Measurements from ENCODE around the gene SEC14L5. TPM values are rescaled to one million over a fixed set of nuclear protein-coding genes. Genes with fewer than 3 reads are reported as not detected.

SEC14L5 gene
- total and polyA plus RNA-seq, 2 donors (not counting 3 experiments of a cell fraction or from before 2014, with no cell fraction given), result not detected

DNA sequence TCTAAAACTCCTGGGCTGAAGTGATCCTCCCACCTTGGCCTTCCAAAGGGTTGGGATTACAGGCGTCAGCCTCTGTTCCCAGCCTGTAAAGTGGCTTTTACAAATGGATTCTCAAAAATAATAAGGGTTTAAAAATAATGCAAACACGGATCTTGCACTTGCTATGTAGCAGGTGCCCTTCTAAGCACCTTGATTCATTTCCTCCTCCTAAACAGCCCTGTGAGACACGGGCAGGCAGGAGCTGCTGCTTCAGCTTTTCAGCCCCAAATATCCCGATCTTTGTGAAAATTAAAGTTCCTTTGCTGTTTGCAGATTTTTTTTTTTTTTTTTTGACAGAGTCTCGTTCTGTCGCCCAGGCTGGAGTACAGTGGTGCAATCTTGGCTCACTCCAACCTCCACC lies 43.9 kb downstream of the SEC14L5 start:
- dilution Hi-C loops (cut with MboI; ENCODE audit: extremely low pct_ligation_motif_present, low sequenced_read_pairs), result no loop called here
- Histone ChIP-seq H4K20me1 (replicated peaks; ENCODE audit: control insufficient read depth, extremely low read depth, insufficient read depth, low read length) (no peaks in the 10 kb centered on the region), H3K9me1 (replicated peaks; ENCODE audit: control insufficient read depth, extremely low read depth, insufficient read depth, low read length) (no peaks in the 10 kb centered on the region), H3K4me2 (ENCODE audit: insufficient read depth, low read length) (no peak overlapping the region), H3K79me2 (ENCODE audit: control insufficient read depth, insufficient read depth, low read length) (no peaks in the 10 kb centered on the region), H2AFZ (ENCODE audit: low read depth, low read length) (no peak overlapping the region), H3K27ac (ENCODE audit: insufficient read depth, low read depth, low read length) (no peak overlapping the region), H3K27me3 (ENCODE audit: control insufficient read depth in 2 of 2, insufficient read depth in 2 of 2, low read length in 2 of 2) (no peaks in the 10 kb centered on the region), H3K4me1 (ENCODE audit: control insufficient read depth, extremely low read depth, insufficient read depth, low read length) (no peaks in the 10 kb centered on the region), H3K4me3 (replicated peaks in 1 of 3; ENCODE audit: insufficient read depth in 1 of 3, low read depth in 1 of 3, low read length in 3 of 3) (no peak overlapping the region), H3K36me3 (ENCODE audit: control insufficient read depth in 2 of 2, extremely low read depth in 1 of 2, insufficient read depth in 2 of 2, low read length in 2 of 2) (no peaks in the 10 kb centered on the region), H3K9ac (replicated peaks; ENCODE audit: extremely low read depth, insufficient read depth, low read length) (no peak overlapping the region), H3K9me3 (replicated peaks; ENCODE audit: control insufficient read depth, insufficient read depth, low read length) (no peaks in the 10 kb centered on the region)
- FAIRE-seq, result no peak
- DNase-seq (ENCODE audit: low read depth, low spot score), result no peak
- CTCF ChIA-PET, result no interaction called here
- BruUV-seq (replicated peaks), result no TSS peak
- TF ChIP-seq MYC (IDR thresholded peaks at IDR 0.05; ENCODE audit: low read depth, low read length) (no peak), GATA2 (IDR thresholded peaks at IDR 0.05; ENCODE audit: insufficient read depth, insufficient read length, low read depth, low read length) (no peak), POLR2A (IDR thresholded peaks at IDR 0.05; ENCODE audit: low read depth, low read length) (no peak), EZH2 (IDR thresholded peaks at IDR 0.05; ENCODE audit: borderline replicate concordance, low read depth, low read length, severe bottlenecking) (no peak), JUN (IDR thresholded peaks at IDR 0.05; ENCODE audit: borderline replicate concordance, insufficient read depth, insufficient read length, low read depth) (no peak), POLR2AphosphoS5 (IDR thresholded peaks at IDR 0.05; ENCODE audit: insufficient read depth, low read depth, low read length) (no peak), FOS (IDR thresholded peaks at IDR 0.05; ENCODE audit: borderline replicate concordance, insufficient read depth, low read length) (no peak)
- TF ChIP-seq, protein P1, sequence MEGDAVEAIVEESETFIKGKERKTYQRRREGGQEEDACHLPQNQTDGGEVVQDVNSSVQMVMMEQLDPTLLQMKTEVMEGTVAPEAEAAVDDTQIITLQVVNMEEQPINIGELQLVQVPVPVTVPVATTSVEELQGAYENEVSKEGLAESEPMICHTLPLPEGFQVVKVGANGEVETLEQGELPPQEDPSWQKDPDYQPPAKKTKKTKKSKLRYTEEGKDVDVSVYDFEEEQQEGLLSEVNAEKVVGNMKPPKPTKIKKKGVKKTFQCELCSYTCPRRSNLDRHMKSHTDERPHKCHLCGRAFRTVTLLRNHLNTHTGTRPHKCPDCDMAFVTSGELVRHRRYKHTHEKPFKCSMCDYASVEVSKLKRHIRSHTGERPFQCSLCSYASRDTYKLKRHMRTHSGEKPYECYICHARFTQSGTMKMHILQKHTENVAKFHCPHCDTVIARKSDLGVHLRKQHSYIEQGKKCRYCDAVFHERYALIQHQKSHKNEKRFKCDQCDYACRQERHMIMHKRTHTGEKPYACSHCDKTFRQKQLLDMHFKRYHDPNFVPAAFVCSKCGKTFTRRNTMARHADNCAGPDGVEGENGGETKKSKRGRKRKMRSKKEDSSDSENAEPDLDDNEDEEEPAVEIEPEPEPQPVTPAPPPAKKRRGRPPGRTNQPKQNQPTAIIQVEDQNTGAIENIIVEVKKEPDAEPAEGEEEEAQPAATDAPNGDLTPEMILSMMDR (IDR thresholded peaks at IDR 0.05; ENCODE audit: extremely low read depth in 1 of 2, insufficient read depth in 1 of 2, low read depth in 1 of 2, low read length in 2 of 2), result no peak
- TF ChIP-seq, protein P2, sequence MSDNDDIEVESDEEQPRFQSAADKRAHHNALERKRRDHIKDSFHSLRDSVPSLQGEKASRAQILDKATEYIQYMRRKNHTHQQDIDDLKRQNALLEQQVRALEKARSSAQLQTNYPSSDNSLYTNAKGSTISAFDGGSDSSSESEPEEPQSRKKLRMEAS (IDR thresholded peaks at IDR 0.05; ENCODE audit: insufficient read depth, insufficient read length), result no peak
- intact Hi-C loops (cut with micrococcal nuclease), result no loop called here
- POLR2A ChIA-PET, result no interaction called here

Data from endothelial cell of umbilical vein (primary cell).